Naive B cell (primary cell): Measurements from ENCODE around the gene SLC19A1. TPM values are rescaled to one million over a fixed set of nuclear protein-coding genes. Genes with fewer than 3 reads are reported as not detected.

Source experiments
- ATAC-seq, 2 donors: fragments of 150-1000 bp; cut with Tn5 transposase; 2 replicates each; pipeline ENCODE4 v1.10.0; 2021; ENCODE audit warnings: low read depth in 2 of 2, mild to moderate bottlenecking in 2 of 2, moderate library complexity in 2 of 2
- DNase-seq: peaks from one replicate; pipeline ENCODE4 v3.0.0; 2022
- H3K27ac Mint-ChIP-seq, 6 donors: one replicate each; pipeline ENCODE4 v1.8.0; 2020 to 2022; ENCODE audit warnings: mild to moderate bottlenecking in 6 of 6, mixed read lengths in 6 of 6, moderate library complexity in 5 of 6, inconsistent platforms in 2 of 6
- H3K27me3 Mint-ChIP-seq, 3 donors: one replicate each; pipeline ENCODE4 v1.8.0; 2021 to 2022; ENCODE audit warnings: mixed read lengths in 3 of 3, mild to moderate bottlenecking in 1 of 3
- H3K36me3 Mint-ChIP-seq, 2 donors: one replicate each; pipeline ENCODE4 v1.8.0; 2020 to 2022; ENCODE audit warnings: mixed read lengths in 2 of 2, inconsistent platforms in 1 of 2, mild to moderate bottlenecking in 1 of 2
- H3K4me1 Mint-ChIP-seq, 3 donors: one replicate each; pipeline ENCODE4 v1.8.0; 2020 to 2022; ENCODE audit warnings: mixed read lengths in 3 of 3, inconsistent platforms in 1 of 3, mild to moderate bottlenecking in 1 of 3, moderate library complexity in 1 of 3
- H3K4me3 Mint-ChIP-seq, 8 donors: one replicate each; pipeline ENCODE4 v1.8.0; 2020 to 2022; ENCODE audit warnings: mild to moderate bottlenecking in 8 of 8, mixed read lengths in 8 of 8, moderate library complexity in 8 of 8, inconsistent platforms in 2 of 8
- H3K9me3 Mint-ChIP-seq, 7 donors: one replicate each; pipeline ENCODE4 v1.8.0; 2020 to 2022; ENCODE audit warnings: mixed read lengths in 7 of 7, mild to moderate bottlenecking in 5 of 7, inconsistent platforms in 2 of 7, moderate library complexity in 1 of 7
- polyA plus RNA-seq, 6 donors: library from polyadenylated mRNA; unstranded; fragments of 300-500 nt; fragmentation: Illumina TruSeq; gene quantifications; one replicate each; pipeline ENCODE4 v1.2.3, GENCODE V29; 2021; ENCODE audit warnings: low read depth in 6 of 6

Gene SLC19A1
- polyA plus RNA-seq, 6 donors from 2014 or later, result 2.9 to 20.0 (median 4.3) TPM

- Mint-ChIP-seq H3K27ac (no peak overlapping the region), H3K4me1 (no peaks in the 10 kb centered on the region), H3K36me3 (peaks cover 33 to 40% of the 10 kb centered on the region in 2 donors), H3K27me3 (no peaks in the 10 kb centered on the region), H3K9me3 (peaks cover 19 to 35% (median 26%) of the 10 kb centered on the region in 7 donors), H3K4me3 (no peak overlapping the region)
- DNase-seq (no peak), ATAC-seq (no peak)
Observed at GRCh38 chr21:45516071-45516670, 26.1 kb downstream of the SLC19A1 start.

DNA sequence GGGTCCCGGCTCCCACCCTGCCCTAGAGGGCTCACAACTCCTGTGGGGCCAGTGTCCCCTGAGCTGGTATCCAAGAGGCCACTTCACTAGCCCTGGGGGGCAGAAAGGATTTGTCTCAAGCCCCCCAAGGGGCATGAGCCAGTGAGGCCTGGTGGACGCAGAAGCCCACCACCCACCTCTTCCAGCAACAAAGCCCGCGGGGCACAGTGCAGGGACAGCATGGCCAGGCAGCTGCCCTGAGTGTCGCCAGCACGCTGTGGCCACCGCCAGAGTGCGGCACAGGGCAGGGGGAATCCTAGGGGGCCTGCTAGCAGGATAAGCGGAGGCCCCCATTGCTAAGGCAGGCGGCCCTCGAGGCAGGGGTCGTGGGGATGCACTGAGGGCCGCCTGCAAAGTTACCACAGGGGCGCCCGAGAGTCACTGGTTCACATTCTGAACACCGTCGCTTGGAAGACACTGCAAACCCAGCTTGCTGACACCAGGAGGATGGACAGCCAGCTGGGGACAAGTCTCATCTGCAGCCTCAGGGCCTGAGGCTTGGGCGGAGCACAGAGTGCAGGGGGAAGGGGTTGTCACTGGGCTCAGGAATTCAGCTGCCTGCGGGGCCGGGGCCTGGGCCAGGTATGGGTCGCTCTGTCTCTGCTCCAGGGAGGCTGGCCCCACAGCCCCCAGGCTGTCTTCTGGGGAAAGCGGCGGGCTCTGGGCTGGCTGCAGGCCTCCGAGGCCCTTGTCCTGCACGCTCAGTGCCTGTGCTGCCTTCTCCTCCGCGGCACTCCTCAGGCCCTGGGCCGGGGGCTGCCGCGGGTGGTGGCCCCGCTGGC, 26.8 kb downstream of the SLC19A1 start:
- peaks cover 26 to 33% of the 10 kb centered on the region in 2 donors for H3K36me3 Mint-ChIP-seq
- DNase-seq (no peak), ATAC-seq (no peak)
- no peak overlapping the region for H3K4me3 Mint-ChIP-seq
- no peaks in the 10 kb centered on the region for H3K27me3 Mint-ChIP-seq
- H3K27ac Mint-ChIP-seq, result peak overlapping the region in 1 of 6 donors; percentile 71
- no peaks in the 10 kb centered on the region for H3K4me1 Mint-ChIP-seq
- H3K9me3 Mint-ChIP-seq, result peaks cover 19 to 28% (median 26%) of the 10 kb centered on the region in 7 donors

- Mint-ChIP-seq H3K27me3 (no peaks in the 10 kb centered on the region), H3K9me3 (peaks cover 12 to 18% (median 17%) of the 10 kb centered on the region in 7 donors), H3K4me1 (no peaks in the 10 kb centered on the region), H3K27ac (peak overlapping the region in 1 of 6 donors; percentile 44), H3K36me3 (peaks cover 16 to 23% of the 10 kb centered on the region in 2 donors), H3K4me3 (no peak overlapping the region)
- ATAC-seq (no peak), DNase-seq (no peak)
Observed at GRCh38 chr21:45514311-45515021, 27.8 kb downstream of the SLC19A1 start.

- peaks cover 0 to under 1% (median 0%) of the 10 kb centered on the region in 3 donors for H3K4me1 Mint-ChIP-seq
- DNase-seq, result no peak
- no peak for ATAC-seq
- H3K27ac Mint-ChIP-seq, result peak overlapping the region in 1 of 6 donors; percentile 26
- no peaks in the 10 kb centered on the region for H3K27me3 Mint-ChIP-seq
- H3K4me3 Mint-ChIP-seq, result peak overlapping the region in 1 of 8 donors; percentile 63
- H3K9me3 Mint-ChIP-seq, result peaks cover 10 to 12% (median 11%) of the 10 kb centered on the region in 7 donors
- H3K36me3 Mint-ChIP-seq, result peaks cover 10 to 16% of the 10 kb centered on the region in 2 donors
Observed at GRCh38 chr21:45513741-45514310, 28.4 kb downstream of the SLC19A1 start.

GRCh38 chr21:45513003-45513717, 29.1 kb downstream of the SLC19A1 start:
- H3K4me1 Mint-ChIP-seq, result peaks cover 0 to 4% (median 0%) of the 10 kb centered on the region in 3 donors
- no peak overlapping the region for H3K4me3 Mint-ChIP-seq
- no peaks in the 10 kb centered on the region for H3K27me3 Mint-ChIP-seq
- ATAC-seq (no peak), DNase-seq (no peak)
- H3K9me3 Mint-ChIP-seq, result peaks cover 4 to 5% (median 4%) of the 10 kb centered on the region in 7 donors
- H3K27ac Mint-ChIP-seq, result no peak overlapping the region
- H3K36me3 Mint-ChIP-seq, result peaks cover 4 to 10% of the 10 kb centered on the region in 2 donors

- H3K4me3 Mint-ChIP-seq, result no peak overlapping the region
- peaks cover 0 to 4% (median 0%) of the 10 kb centered on the region in 3 donors for H3K4me1 Mint-ChIP-seq
- no peak overlapping the region for H3K27ac Mint-ChIP-seq
- no peak for DNase-seq
- no peaks in the 10 kb centered on the region for H3K9me3 Mint-ChIP-seq
- peaks cover 0 to 4% of the 10 kb centered on the region in 2 donors for H3K36me3 Mint-ChIP-seq
- ATAC-seq, result no peak
- no peaks in the 10 kb centered on the region for H3K27me3 Mint-ChIP-seq
Observed at GRCh38 chr21:45512626-45513002, 29.6 kb downstream of the SLC19A1 start.

DNA sequence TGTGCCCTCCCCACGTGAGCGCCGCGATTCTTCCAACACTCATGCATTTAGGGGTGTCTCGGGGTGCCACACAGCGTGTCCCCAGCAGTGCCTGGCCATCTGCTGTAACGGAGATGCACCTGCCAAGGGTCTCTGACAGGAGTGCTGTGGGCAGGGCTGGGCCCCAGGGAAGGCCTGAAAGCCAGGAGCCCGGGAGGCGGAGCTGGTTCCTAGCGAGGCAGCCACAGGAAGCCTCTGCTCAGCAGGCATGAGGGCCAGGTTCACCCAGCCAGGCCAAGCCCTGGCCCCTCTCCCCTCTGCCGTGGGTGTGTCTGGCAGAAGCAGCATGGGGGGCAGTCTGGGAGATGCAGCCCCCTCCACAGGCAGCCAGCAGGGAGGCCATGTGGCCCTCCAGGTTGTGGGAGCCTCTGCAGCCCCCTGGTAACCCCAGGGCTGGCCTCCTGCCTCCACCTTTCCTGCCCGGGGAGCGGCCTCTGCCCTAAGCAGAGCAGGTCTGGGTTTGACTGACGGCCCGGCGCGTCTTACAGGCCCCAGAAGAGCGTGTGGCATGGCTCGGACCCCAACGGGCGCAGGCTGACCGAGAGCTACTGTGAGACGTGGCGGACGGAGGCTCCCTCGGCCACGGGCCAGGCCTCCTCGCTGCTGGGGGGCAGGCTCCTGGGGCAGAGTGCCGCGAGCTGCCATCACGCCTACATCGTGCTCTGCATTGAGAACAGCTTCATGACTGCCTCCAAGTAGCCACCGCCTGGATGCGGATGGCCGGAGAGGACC, 30.4 kb downstream of the SLC19A1 start:
- H3K27ac Mint-ChIP-seq, result no peak overlapping the region
- H3K4me1 Mint-ChIP-seq, result peaks cover 0 to 4% (median 0%) of the 10 kb centered on the region in 3 donors
- no peak overlapping the region for H3K4me3 Mint-ChIP-seq
- no peaks in the 10 kb centered on the region for H3K9me3 Mint-ChIP-seq
- DNase-seq (no peak), ATAC-seq (no peak)
- H3K36me3 Mint-ChIP-seq, result no peaks in the 10 kb centered on the region
- H3K27me3 Mint-ChIP-seq, result no peaks in the 10 kb centered on the region

GRCh38 chr21:45511007-45511406, 31.2 kb downstream of the SLC19A1 start:
- H3K36me3 Mint-ChIP-seq, result no peaks in the 10 kb centered on the region
- no peak overlapping the region for H3K27ac Mint-ChIP-seq
- ATAC-seq (no peak), DNase-seq (no peak)
- H3K4me3 Mint-ChIP-seq, result no peak overlapping the region
- H3K9me3 Mint-ChIP-seq, result no peaks in the 10 kb centered on the region
- peaks cover 0 to 4% (median 0%) of the 10 kb centered on the region in 3 donors for H3K4me1 Mint-ChIP-seq
- H3K27me3 Mint-ChIP-seq, result no peaks in the 10 kb centered on the region

DNA sequence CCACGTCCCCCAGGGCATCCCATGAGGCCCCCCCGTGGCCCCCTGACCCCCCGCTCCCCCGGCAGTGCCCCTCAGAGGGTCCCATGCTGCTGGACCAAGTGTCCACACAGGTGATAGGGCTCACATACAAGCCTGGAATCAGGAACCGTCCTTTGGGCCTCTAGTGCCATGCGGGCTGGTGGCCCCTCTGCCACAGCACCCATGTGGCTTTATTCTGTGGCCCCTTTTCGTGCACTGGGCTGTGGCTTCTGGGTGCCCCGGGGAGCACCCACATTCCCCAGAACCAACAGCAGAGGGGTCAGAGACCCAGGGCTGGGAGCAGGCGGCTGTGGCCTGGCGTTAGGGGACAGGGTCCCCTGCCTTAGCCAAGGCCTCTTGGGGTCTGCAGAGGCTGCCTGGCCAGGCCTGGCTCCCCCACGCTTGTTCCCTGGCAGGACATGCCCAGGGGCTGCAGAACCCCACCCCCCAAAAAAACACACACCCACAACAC, 31.7 kb downstream of the SLC19A1 start:
- no peaks in the 10 kb centered on the region for H3K36me3 Mint-ChIP-seq
- peaks cover 0 to 4% (median 0%) of the 10 kb centered on the region in 3 donors for H3K4me1 Mint-ChIP-seq
- no peak overlapping the region for H3K4me3 Mint-ChIP-seq
- H3K27ac Mint-ChIP-seq, result no peak overlapping the region
- H3K27me3 Mint-ChIP-seq, result no peaks in the 10 kb centered on the region
- no peak for DNase-seq
- no peaks in the 10 kb centered on the region for H3K9me3 Mint-ChIP-seq
- ATAC-seq, result no peak

- Mint-ChIP-seq H3K27me3 (no peaks in the 10 kb centered on the region), H3K36me3 (no peaks in the 10 kb centered on the region), H3K4me3 (no peak overlapping the region), H3K27ac (no peak overlapping the region), H3K9me3 (no peaks in the 10 kb centered on the region), H3K4me1 (peaks cover 0 to 4% (median 0%) of the 10 kb centered on the region in 3 donors)
- DNase-seq (no peak), ATAC-seq (no peak)
Observed at GRCh38 chr21:45509566-45510465, 32.4 kb downstream of the SLC19A1 start.
